ENCODE measurements around the gene TAF3.

TAF3 gene

GRCh38 chr10:7866176-7866575 lies 47.9 kb downstream of the TAF3 start:
- peaks cover 26 to 31% of the 10 kb centered on the region in 2 donors for H3K4me1 Mint-ChIP-seq (ENCODE audit: low read depth in 2 of 2)
- no peaks in the 10 kb centered on the region for H3K36me3 Mint-ChIP-seq (ENCODE audit: insufficient read depth)
- DNase-seq: no peak
- H3K9me3 Mint-ChIP-seq: no peaks in the 10 kb centered on the region
- ATAC-seq (replicated peaks): no peak
- no peak overlapping the region for H3K4me3 Mint-ChIP-seq
- H3K27me3 Mint-ChIP-seq: no peaks in the 10 kb centered on the region
- peak overlapping the region in 1 of 2 donors; percentile 0 for H3K27ac Mint-ChIP-seq

DNA sequence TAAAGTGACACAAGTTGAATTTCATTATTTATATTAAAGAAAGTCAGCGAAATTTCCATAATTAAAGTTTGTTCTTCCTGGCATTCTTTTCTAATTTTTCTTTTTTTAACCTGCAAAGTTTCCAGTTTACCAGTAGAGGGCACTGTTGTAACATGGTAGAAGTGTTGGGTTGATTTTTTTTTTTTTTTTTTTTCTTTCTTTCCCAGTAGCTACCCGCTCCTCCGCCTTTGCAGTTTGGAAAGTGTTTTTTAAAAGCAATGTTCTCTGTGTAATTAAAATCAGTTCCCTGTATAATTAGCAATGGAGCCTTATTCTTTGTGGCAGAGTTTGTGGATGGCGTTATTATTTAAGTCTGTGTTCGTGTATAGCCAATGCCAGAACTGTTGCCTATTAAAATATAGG lies 53.7 kb downstream of the TAF3 start:
- H3K27me3 Mint-ChIP-seq: no peaks in the 10 kb centered on the region
- DNase-seq (peak in 1 of 3 experiments; percentile 4), ATAC-seq (replicated peaks) (no peak)
- peak overlapping the region; percentile 40 to 60 for H3K4me3 Mint-ChIP-seq
- peaks cover 10 to 18% of the 10 kb centered on the region in 2 donors for H3K4me1 Mint-ChIP-seq (ENCODE audit: low read depth in 2 of 2)
- no peaks in the 10 kb centered on the region for H3K36me3 Mint-ChIP-seq (ENCODE audit: insufficient read depth)
- H3K27ac Mint-ChIP-seq: no peak overlapping the region
- no peaks in the 10 kb centered on the region for H3K9me3 Mint-ChIP-seq

GRCh38 chr10:7874864-7875263 lies 56.6 kb downstream of the TAF3 start:
- DNase-seq (no peak), ATAC-seq (replicated peaks) (no peak)
- no peak overlapping the region for H3K27ac Mint-ChIP-seq
- H3K9me3 Mint-ChIP-seq: no peaks in the 10 kb centered on the region
- no peaks in the 10 kb centered on the region for H3K36me3 Mint-ChIP-seq (ENCODE audit: insufficient read depth)
- H3K4me1 Mint-ChIP-seq (ENCODE audit: low read depth in 2 of 2): peaks cover 7 to 15% of the 10 kb centered on the region in 2 donors
- no peaks in the 10 kb centered on the region for H3K27me3 Mint-ChIP-seq
- H3K4me3 Mint-ChIP-seq: no peak overlapping the region

DNA sequence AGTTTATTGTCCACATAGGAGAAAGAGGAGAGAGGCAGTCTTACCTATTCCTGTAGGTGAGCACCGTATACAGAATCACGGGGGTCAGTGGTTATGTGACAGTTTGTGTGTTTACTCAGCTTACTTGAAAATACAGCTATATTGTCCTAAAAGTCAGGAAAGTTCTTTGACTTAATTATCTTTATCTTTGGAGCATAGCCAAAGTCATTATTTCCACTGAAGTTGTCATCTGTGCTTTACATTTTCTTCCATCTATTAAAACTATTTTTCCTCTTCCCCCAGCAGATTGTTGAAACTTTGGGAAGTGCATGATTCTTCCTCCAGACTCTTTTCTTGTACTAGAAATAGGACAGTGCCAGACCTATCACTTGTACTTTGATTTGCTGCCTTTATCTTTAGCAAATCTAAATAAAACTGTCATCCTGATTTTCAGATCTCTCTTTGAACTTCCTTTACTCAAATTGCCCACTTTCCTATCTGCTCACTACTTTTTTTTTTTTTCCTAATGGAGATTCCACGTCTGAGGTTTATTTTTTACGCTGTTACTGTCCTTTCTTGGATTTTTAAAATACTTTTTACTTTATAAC lies 58.3 kb downstream of the TAF3 start:
- peak overlapping the region in 1 of 2 donors; percentile 1 for H3K27ac Mint-ChIP-seq
- H3K9me3 Mint-ChIP-seq: no peaks in the 10 kb centered on the region
- peaks cover 7 to 15% of the 10 kb centered on the region in 2 donors for H3K4me1 Mint-ChIP-seq (ENCODE audit: low read depth in 2 of 2)
- DNase-seq: no peak
- H3K4me3 Mint-ChIP-seq: no peak overlapping the region
- no peak for ATAC-seq (replicated peaks)
- no peaks in the 10 kb centered on the region for H3K27me3 Mint-ChIP-seq
- no peaks in the 10 kb centered on the region for H3K36me3 Mint-ChIP-seq (ENCODE audit: insufficient read depth)

- no peaks in the 10 kb centered on the region for H3K27me3 Mint-ChIP-seq
- ATAC-seq (replicated peaks) (no peak), DNase-seq (no peak)
- H3K9me3 Mint-ChIP-seq: no peaks in the 10 kb centered on the region
- no peak overlapping the region for H3K27ac Mint-ChIP-seq
- H3K4me3 Mint-ChIP-seq: no peak overlapping the region
- no peaks in the 10 kb centered on the region for H3K36me3 Mint-ChIP-seq (ENCODE audit: insufficient read depth)
- peaks cover 12 to 30% of the 10 kb centered on the region in 2 donors for H3K4me1 Mint-ChIP-seq (ENCODE audit: low read depth in 2 of 2)
These were observed 62.8 kb downstream of the TAF3 start for GRCh38 chr10:7881119-7881518.

DNA sequence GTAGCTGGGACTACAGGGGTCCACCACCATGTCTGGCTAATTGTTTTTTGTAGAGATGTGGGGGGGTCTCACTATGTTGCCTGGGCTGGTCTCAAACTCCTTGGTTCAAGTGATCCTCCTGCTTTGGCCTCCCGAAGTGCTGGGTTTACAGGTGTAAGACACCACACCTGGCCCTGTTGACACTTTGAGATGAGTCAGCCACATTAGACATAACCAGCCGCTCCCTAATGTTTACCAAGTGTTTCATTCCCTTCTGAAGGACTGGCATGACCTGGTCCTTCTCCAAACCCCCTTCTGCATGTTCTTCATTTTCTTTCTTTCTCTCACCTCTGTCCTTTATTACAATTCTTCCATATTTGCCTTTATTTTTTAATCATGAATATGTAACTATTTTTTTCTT lies 67.8 kb downstream of the TAF3 start:
- no peaks in the 10 kb centered on the region for H3K9me3 Mint-ChIP-seq
- H3K4me3 Mint-ChIP-seq: no peak overlapping the region
- DNase-seq (no peak), ATAC-seq (replicated peaks) (no peak)
- peaks cover 3% of the 10 kb centered on the region for H3K36me3 Mint-ChIP-seq (ENCODE audit: insufficient read depth)
- peaks cover 25 to 48% of the 10 kb centered on the region in 2 donors for H3K4me1 Mint-ChIP-seq (ENCODE audit: low read depth in 2 of 2)
- H3K27ac Mint-ChIP-seq: no peak overlapping the region
- no peaks in the 10 kb centered on the region for H3K27me3 Mint-ChIP-seq

DNA sequence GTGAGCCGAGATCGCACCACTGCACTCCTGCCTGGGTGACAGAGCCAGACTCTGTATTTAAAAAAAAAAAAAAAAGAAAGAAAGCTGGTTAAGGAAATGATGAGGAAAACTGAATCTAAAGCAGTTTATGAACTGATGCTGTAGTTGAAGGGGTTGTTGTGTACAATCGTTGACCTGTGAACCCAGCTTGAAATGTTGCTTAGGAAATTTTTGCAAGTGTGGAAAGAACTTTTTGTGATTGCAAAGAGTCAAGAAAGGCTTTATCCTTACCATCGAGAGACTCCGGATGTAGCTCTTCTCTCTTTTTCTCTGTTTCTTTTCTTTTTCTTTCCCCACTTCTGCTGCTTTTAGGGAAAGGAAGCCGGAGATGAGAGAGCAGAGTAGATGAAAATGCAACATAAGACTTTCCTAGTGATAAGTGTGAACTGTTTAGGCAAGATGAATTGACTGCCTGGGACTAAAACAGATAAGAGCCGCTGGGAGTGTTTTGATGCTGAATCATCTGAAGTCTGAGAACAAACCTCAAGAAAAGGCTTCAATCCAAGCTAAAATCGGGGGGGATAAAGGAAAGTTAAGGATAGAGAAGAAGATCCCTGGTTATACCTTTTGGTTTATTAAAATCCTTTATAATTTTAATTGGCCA lies 69.0 kb downstream of the TAF3 start:
- ATAC-seq (replicated peaks) (no peak), DNase-seq (no peak)
- H3K27me3 Mint-ChIP-seq: no peaks in the 10 kb centered on the region
- peaks cover 3% of the 10 kb centered on the region for H3K36me3 Mint-ChIP-seq (ENCODE audit: insufficient read depth)
- no peak overlapping the region for H3K4me3 Mint-ChIP-seq
- H3K27ac Mint-ChIP-seq: no peak overlapping the region
- no peaks in the 10 kb centered on the region for H3K9me3 Mint-ChIP-seq
- peaks cover 23 to 41% of the 10 kb centered on the region in 2 donors for H3K4me1 Mint-ChIP-seq (ENCODE audit: low read depth in 2 of 2)

- ATAC-seq (replicated peaks) (no peak), DNase-seq (no peak)
- Mint-ChIP-seq H3K4me1 (ENCODE audit: low read depth in 2 of 2) (peaks cover 25 to 38% of the 10 kb centered on the region in 2 donors), H3K9me3 (no peaks in the 10 kb centered on the region), H3K27me3 (no peaks in the 10 kb centered on the region), H3K36me3 (ENCODE audit: insufficient read depth) (peaks cover 3% of the 10 kb centered on the region), H3K27ac (peak overlapping the region in 1 of 2 donors; percentile 50), H3K4me3 (no peak overlapping the region)
These were observed 71.7 kb downstream of the TAF3 start for GRCh38 chr10:7889947-7890542.

DNA sequence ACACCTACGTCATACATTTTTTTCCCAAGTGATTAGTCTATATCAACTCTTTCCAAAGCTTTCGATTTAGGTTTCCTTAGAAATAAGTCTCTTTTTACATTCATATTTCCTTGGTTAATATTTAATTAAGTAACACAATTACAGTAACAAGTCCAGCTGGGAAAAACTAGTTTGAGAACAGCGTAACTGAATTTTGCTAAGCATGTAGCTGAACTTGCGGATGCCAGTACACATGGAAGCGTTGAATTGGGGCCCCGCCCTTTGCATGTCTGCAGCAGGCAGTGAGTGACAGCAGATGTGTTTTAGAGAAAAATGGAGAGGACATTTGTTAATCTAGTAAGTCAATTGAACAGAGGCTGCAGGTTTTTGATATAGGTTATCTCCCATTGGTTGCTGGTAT lies 72.5 kb downstream of the TAF3 start:
- no peak overlapping the region for H3K27ac Mint-ChIP-seq
- H3K9me3 Mint-ChIP-seq: no peaks in the 10 kb centered on the region
- H3K4me1 Mint-ChIP-seq (ENCODE audit: low read depth in 2 of 2): peaks cover 25 to 37% of the 10 kb centered on the region in 2 donors
- H3K36me3 Mint-ChIP-seq (ENCODE audit: insufficient read depth): peaks cover 3% of the 10 kb centered on the region
- no peak overlapping the region for H3K4me3 Mint-ChIP-seq
- DNase-seq: no peak
- no peak for ATAC-seq (replicated peaks)
- H3K27me3 Mint-ChIP-seq: no peaks in the 10 kb centered on the region

GRCh38 chr10:7891634-7892033 lies 73.3 kb downstream of the TAF3 start:
- no peak overlapping the region for H3K4me3 Mint-ChIP-seq
- peaks cover 3% of the 10 kb centered on the region for H3K36me3 Mint-ChIP-seq (ENCODE audit: insufficient read depth)
- DNase-seq: no peak
- H3K9me3 Mint-ChIP-seq: no peaks in the 10 kb centered on the region
- no peak overlapping the region for H3K27ac Mint-ChIP-seq
- no peak for ATAC-seq (replicated peaks)
- H3K27me3 Mint-ChIP-seq: no peaks in the 10 kb centered on the region
- peaks cover 29 to 37% of the 10 kb centered on the region in 2 donors for H3K4me1 Mint-ChIP-seq (ENCODE audit: low read depth in 2 of 2)

GRCh38 chr10:7892146-7892545 lies 73.8 kb downstream of the TAF3 start:
- Mint-ChIP-seq H3K27ac (no peak overlapping the region), H3K9me3 (no peaks in the 10 kb centered on the region), H3K27me3 (no peaks in the 10 kb centered on the region), H3K4me3 (no peak overlapping the region), H3K4me1 (ENCODE audit: low read depth in 2 of 2) (peaks cover 28 to 37% of the 10 kb centered on the region in 2 donors), H3K36me3 (ENCODE audit: insufficient read depth) (peaks cover 4% of the 10 kb centered on the region)
- DNase-seq (no peak), ATAC-seq (replicated peaks) (no peak)

DNA sequence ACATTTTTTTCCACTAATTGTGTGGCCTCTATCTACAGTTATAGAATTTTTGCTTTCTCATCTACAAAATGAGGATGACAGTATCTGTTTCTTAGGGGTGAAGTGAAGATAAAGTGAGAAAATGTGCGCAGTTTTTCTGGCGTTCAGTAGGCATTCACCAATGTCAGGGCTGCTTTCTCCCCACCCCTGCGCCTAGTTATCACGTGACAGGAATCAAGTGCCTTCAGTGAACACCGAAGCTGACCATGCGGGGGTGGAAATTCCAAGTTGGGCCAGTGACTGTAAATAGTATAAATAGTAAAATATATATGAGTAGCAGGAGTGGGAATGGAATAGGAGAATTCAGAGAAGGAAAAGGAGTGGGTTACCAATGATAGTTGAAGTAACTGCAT lies 77.4 kb downstream of the TAF3 start:
- Mint-ChIP-seq H3K4me3 (no peak overlapping the region), H3K36me3 (ENCODE audit: insufficient read depth) (peaks cover 17% of the 10 kb centered on the region), H3K4me1 (ENCODE audit: low read depth in 2 of 2) (peaks cover 17 to 26% of the 10 kb centered on the region in 2 donors), H3K27ac (peak overlapping the region in 1 of 2 donors; percentile 12), H3K9me3 (no peaks in the 10 kb centered on the region), H3K27me3 (no peaks in the 10 kb centered on the region)
- ATAC-seq (replicated peaks): no peak
- DNase-seq: no peak

DNA sequence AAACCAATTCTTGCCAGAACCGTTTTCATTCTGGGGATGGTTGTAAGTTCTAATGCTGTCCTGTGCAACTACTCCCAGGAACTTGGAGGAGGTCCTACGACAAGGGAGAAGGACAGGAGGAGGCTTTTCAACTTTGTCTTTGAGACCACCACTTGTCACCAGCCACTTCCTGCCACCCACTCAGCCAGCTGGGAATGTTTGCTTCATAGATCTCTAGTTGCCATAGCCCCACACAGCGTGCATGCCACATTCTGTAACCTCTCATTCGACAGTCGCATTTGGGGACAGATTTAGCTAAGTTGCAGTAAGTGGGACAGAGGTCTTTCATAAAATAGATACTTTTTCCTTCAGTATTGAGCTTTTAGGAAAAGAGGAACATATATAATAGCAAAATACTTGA lies 78.0 kb downstream of the TAF3 start:
- H3K4me3 Mint-ChIP-seq: no peak overlapping the region
- DNase-seq: no peak
- no peak overlapping the region for H3K27ac Mint-ChIP-seq
- no peak for ATAC-seq (replicated peaks)
- no peaks in the 10 kb centered on the region for H3K27me3 Mint-ChIP-seq
- peaks cover 15 to 24% of the 10 kb centered on the region in 2 donors for H3K4me1 Mint-ChIP-seq (ENCODE audit: low read depth in 2 of 2)
- no peaks in the 10 kb centered on the region for H3K9me3 Mint-ChIP-seq
- peaks cover 17% of the 10 kb centered on the region for H3K36me3 Mint-ChIP-seq (ENCODE audit: insufficient read depth)

GRCh38 chr10:7901256-7901655 lies 83.0 kb downstream of the TAF3 start:
- Mint-ChIP-seq H3K4me1 (ENCODE audit: low read depth in 2 of 2) (peaks cover 13 to 24% of the 10 kb centered on the region in 2 donors), H3K27ac (no peak overlapping the region), H3K36me3 (ENCODE audit: insufficient read depth) (peaks cover 17% of the 10 kb centered on the region), H3K9me3 (no peaks in the 10 kb centered on the region), H3K27me3 (no peaks in the 10 kb centered on the region), H3K4me3 (no peak overlapping the region)
- DNase-seq (no peak), ATAC-seq (replicated peaks) (no peak)

All from effector memory CD8-positive, alpha-beta T cell (primary cell).